GM19238 (cell line): ENCODE results near the gene ATP6V1F.

Experiments used
- DNase-seq: peaks from one replicate; pipeline ENCODE4 v3.0.0; 2011; ENCODE audit warnings: low spot score; ENCODE audit not compliant: insufficient read length

Gene ATP6V1F, protein sequence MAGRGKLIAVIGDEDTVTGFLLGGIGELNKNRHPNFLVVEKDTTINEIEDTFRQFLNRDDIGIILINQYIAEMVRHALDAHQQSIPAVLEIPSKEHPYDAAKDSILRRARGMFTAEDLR

DNA sequence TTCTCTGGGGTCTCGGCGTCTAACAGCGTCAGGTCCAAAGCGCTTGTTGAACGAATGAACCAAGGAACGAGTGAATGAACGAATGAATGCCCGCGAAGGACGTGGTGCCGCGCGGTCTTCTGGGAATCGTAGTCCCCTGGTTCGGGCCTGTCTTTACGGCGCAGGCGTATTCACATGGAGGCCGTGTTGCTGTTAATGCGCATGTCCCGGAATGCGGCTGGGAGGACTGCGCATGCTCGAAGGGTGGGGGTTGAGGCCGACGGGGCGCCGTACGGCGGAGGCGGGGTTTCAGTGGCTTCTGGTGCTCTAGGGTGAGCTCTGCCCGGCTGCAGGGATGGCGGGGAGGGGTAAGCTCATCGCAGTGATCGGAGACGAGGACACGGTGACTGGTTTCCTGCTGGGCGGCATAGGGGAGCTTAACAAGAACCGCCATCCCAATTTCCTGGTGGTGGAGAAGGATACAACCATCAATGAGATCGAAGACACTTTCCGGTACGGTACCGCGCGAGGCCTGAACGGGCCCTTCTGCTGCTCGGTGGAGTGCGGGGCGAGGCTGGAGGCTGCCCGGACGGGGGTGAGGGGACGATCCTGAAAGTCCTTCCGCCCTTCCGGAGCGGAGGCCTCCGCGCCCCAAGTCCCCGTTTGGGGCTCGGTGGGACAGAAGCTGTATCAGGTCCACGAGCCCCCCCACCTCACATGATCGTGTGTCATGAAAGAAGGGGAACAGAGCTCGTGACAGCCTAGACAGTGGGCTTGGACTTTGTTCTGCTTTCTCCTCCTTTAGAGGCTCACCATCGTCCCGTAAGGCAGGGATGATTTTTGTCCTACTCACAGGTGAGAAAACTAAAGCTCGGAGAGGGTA, at the start of gene ATP6V1F:
Gene ATP6V1F, plus strand, starts transcription at position 286 of the 862 bp plus-strand sequence. Its CDS starts 49 bp downstream, at position 335.
- DNase-seq = peak; percentile 99

DNA sequence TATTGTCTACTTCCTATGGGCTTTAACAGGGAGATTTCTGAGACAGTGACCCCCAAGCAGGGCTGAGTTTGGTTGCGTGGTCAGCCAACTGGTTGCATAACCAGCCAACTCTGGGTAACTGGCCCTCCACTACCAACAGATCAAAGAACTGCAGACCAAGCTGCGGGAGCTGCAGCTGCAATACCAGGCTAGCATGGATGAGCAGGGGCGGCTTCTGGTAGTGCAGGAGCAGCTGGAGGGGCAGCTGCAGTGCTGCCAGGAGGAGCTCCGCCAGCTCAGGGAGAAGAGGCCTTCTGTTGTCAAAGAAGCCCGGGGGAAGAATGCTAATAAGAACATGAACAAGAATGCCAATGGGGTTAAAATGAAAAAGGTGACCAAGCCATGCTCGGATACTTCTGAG, 48.2 kb upstream of the ATP6V1F start:
- no peak for DNase-seq

DNA sequence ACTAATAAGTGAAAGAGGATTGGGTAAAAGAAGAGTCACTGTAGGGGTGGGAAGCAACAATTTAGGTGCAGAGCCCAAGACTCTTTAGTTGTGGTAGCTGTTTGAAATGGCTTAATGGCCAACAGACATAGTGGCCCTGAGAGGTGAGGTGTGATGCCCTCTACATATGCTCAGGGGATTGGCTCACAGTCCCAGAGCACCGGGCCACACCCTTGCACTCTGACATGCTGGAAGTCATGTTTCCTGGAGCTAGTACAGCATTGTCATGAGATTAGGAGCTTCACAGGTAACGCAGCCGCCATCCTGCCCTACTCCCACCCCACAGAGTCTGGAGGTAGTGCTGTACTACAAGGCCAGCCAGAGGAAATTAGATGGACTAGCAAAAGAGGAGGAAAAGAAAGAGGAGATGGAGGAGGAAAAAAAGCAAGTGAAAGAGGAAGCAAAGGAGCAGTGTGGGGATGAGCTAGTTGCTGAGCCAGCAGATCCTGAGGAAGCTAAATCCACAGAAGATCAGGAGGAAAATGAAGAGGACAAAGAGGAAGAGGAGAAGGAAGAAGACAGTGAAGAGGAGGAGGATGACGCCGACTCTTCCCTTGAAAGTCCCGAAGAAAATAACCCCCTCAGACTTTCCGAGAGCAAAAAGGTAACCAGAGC, 47.2 kb upstream of the ATP6V1F start:
- no peak for DNase-seq

DNA sequence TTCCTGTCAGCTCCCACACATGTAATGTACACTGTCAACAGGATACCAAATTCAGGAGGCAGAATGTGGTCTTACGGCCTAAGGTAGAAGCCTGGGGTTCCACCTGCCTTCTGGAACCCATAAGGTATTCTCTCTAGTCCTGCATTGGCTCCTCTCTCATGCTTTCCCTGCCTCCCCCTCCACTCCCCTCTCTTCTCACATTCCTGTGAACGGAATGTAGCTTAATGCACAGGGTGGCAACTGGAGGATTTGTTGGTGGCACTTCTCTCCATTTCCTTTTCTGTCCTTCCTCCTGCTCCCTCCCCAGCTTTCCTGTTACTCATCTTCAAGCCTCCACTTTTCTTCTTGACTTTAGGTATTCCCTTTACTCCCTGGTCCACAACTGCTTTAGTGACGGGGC, 44.0 kb upstream of the ATP6V1F start:
- no peak for DNase-seq

DNA sequence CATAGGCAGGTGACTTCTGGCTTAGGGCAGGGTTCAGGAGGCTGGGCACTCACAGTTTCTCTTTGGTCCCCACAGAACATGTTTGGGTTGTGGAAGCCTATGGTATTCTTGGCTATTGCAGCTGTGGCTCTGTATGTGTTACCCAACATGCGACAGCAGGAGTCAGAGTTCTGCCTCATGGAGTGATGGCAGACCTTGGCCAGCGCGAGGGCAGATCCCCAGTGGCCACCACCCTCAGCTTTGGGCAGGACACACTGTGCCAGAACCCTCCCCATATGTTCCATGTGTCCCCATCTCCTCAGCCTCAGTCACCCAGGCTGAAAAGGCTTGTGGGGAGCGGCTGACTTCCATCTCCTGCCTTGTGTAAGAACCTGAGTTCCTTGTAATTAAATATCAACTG, 40.9 kb upstream of the ATP6V1F start:
- DNase-seq = no peak

DNA sequence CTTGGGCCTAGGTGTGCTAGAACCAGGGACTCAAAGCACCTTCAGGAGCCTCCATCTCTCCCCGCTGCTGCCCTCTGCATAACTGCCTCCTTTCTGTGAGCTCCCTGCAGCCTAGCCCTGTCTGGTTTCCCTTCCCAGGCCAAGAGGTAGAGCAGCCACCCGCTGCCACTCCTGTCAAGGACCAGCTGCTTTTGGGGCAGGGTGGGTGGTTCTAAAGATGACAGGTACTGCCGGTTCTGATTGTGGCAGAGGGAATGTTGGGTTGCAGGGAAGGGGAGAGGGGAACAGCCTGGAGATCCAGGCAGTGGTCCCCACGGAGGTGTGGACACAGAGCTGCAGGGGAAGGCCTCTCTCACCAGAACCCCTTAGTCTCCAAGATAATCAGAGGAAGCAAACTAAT, 36.1 kb upstream of the ATP6V1F start:
- no peak for DNase-seq

DNA sequence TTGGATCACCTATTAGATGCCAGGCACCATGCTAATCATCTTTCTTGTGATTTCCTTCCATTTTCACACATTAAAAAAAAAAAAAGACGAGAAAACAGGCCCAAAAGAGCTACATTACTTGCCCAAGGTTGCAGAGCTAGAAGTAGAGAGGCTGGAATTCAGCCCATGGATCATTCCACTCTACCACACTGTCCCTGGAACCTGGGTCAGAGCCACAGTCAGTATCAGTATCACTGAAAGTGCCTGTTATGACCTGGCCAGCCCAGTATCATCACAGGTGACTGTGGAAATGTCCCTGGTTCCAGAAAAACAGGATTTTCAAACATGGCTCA, 35.8 kb upstream of the ATP6V1F start:
- no peak for DNase-seq

DNA sequence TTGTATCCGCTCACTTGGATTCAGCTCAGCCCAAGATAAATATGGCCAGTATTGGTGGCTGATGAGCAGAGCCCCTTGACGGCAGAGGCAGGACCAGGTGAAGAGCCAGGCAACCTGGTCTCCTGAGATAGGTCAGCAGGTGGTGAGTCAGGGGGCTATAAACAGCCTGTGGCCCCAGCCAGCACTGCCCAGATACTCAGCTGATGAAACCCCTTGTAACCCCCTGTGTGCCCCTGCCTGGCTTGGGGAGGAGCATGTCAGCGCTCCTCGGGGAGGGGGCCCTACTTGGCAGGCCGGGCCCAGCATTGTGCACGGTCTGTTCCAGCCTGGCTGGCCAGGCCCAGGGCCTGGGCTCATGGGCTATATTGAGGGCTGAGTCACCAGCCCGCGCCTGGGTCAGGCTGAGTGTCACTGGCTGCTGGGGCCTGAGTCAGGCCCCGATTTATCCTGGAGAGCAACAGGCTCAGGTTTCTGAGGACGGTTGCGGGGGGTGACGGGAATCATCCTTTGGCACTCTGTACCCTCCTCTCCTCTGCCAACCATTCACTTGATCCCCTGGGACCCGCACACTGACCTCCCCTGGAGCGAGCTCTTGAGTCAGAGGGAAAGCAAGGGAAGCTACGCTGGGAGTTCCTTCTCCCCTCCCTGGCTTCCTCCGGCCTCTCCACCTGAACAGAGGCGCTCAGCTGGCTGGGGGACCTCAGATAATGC, 35.3 kb upstream of the ATP6V1F start:
- DNase-seq = no peak

DNA sequence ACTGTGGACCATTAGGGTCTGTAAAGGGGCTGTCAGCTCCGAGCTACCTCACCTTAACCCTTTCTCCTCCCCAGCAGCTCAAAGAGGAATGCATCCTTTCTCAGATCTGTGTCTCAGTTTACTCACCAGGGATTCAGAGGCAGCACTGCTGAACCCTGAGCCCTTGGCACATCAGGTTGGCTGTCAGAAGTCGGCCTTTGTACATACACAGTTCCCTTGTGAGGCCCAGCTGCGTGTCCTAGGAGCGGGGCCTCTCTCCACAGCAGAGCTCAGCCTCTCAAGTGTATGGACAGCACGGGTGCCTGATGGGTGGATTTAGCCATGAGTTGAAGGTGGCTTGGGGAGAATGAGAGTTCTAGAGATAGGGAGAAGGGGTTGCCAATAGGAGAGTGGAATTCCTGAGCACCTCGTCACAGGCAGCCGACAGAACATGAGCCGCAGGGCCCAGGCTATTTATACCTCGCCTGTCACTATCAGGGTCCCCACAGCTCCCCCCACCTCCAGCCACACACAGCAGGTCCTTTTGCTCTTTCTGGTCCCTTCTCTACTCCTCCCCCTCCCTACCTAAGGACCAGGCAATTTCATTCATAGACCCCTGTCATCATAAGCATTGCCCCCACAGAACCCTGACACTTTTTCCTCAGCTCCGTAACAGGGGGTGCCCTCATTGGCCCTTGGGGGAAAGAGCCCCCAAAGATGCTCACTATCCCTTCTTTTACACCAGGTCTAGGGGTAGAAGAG, 34.5 kb upstream of the ATP6V1F start:
- DNase-seq = no peak

DNA sequence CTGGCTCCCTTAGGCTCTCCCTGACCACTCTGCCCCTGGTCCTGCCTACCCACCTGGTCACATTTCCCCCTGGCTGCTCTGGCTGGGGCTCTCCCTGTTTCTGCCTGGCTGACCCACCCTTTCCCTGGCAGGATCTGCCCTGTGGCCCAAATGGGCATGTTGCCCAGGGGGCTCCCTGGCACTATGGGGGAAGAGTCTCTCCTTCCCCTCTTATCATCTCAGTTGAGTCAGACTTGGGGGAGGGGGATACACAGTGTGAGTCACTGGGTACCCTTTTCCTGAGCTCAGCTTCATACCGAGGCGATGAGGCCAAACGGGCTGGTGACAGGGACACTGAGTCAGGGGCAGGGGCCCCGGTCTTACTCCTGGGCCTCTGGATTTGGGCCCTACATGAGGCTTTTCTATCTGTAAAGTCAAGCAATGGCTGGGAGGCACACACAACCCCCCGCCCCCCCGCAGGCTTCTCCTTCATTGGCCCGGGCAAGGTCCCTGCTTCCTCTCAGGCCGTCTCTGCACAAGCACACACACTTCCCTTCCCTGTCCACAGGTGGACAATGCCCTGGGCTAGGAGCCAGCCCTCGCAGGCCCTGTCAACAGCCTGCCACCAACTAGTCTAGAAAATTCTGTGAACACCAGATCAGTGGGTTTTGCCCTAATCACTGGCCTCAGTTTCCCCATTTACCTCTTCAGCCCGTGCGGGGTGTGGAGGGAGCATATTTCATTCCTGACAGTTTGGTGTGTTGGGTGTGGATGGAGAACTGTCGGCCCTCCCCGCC, 33.1 kb upstream of the ATP6V1F start:
- DNase-seq = no peak

DNA sequence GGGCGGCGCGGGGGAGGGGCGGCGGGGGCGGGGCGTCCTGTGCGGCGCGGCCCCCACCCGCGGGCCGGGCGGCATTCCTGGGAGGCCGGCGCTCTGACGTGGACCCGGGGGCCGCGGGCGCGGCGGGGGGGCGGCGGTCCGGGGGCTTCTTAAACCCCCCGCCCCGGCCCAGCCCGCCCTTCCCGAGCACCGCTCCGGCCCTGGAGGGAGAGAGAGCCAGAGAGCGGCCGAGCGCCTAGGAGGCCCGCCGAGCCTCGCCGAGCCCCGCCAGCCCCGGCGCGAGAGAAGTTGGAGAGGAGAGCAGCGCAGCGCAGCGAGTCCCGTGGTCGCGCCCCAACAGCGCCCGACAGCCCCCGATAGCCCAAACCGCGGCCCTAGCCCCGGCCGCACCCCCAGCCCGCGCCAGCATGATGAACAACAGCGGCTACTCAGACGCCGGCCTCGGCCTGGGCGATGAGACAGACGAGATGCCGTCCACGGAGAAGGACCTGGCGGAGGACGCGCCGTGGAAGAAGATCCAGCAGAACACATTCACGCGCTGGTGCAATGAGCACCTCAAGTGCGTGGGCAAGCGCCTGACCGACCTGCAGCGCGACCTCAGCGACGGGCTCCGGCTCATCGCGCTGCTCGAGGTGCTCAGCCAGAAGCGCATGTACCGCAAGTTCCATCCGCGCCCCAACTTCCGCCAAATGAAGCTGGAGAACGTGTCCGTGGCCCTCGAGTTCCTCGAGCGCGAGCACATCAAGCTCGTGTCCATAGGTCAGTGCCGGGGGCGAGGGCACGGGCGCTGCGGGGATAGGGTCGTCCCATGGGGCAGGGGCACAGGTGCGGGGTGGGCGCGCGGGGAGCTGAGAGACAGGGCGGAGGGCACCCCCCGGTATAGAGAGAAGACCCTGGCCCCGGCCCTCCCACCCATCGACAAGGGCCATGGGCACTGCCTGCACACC, 32.2 kb upstream of the ATP6V1F start, which contains the start of gene FLNC:
Gene FLNC, plus strand, starts transcription at position 176 of the 947 bp plus-strand sequence. Its CDS starts 232 bp downstream, at position 408.
- DNase-seq = no peak

DNA sequence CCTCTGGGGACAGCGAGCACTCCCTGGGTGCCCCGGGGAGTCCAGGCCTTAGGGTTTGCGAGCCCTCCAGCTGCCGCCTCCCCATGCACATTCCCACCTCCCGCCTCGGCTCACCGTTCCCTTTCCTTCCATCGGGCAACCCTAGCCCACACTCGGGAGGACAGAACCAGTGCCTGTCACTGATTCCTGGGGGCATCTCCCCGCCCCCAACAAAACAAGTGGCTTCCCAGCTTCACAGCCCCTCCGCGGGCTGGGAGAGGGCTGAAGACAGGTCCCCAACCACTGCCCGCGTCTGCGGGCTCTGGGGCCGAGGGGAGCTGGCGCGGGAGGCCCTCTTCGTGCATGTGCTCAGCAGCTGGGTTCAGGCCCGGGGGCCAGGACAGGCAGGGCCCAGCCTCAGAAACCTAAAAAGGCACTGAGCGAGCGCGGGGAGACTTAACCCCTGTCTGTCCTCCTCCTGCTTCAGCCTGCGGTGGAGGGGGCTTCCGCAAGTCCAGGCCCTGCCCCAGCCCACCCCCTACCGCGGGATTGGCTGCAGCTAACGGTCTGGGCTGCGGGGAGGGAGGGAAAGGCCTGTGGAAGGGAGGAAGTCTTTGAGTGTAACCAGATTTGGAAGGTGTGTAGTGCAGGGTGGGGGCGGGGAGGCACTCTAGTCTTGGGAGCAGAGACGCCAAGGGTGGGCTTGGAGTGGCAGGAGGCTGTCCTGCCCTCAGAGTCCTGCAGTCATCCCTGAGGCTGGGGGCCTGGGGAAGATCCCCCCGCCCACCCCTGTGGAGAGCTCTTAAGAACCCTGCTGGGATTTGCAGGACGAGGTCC, 31.3 kb upstream of the ATP6V1F start:
- no peak for DNase-seq

DNA sequence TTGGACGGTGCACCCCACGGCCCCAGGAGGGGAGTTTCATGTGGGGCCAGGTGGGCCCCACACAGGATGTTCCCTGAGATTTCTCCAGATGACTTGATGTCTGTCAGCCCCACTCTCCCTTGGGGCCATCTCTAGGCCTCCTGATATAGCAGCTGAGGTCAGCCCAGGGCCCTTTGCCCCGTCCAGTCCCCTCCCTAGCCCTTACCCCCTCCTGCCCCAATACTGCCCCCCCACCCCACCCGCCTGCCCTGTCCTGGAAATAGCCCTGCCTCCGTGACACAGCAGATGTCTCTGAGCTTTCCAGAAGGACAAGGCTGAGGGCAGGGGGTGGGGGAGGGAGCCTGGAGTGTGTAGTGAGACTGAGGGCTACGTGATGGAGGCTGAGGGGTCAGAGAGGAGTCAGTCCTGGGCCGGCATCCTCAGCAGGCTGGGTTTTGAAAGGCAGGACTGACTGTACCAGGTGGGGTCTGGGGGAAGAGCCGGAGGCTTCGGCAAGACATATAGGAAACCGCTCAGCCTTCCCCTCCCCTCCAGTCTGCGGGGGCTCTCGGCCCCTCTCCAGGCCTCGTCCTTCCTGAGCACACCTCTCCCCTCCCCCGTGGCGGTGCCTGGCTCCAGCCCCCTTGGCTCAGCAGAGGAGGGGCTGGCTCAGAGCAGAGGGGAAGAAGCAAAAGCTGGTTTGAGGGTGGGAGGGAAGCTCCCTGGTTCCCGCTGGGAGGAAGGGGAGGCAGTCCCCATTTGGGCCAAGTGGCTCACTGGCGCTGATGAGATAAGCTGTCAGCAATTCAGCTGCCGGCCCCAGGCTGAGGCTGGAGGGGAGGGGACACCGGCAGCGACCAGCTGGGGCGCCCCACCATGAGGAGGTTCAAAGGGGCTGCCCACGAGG, 30.4 kb upstream of the ATP6V1F start:
- no peak for DNase-seq

DNA sequence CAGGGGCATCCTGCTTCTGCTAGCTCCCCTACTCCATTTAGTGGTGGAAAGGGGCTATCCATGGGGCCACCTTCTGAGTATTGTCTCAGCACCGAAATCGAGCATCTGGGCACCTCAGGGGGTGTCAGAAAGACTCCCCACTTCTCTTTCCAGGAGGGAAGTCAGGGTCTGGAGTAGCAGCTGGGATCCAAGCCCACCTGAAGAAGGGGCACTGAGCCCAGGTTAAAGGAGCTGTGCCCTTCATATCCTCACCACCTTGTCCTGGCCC, 29.8 kb upstream of the ATP6V1F start:
- DNase-seq = no peak

DNA sequence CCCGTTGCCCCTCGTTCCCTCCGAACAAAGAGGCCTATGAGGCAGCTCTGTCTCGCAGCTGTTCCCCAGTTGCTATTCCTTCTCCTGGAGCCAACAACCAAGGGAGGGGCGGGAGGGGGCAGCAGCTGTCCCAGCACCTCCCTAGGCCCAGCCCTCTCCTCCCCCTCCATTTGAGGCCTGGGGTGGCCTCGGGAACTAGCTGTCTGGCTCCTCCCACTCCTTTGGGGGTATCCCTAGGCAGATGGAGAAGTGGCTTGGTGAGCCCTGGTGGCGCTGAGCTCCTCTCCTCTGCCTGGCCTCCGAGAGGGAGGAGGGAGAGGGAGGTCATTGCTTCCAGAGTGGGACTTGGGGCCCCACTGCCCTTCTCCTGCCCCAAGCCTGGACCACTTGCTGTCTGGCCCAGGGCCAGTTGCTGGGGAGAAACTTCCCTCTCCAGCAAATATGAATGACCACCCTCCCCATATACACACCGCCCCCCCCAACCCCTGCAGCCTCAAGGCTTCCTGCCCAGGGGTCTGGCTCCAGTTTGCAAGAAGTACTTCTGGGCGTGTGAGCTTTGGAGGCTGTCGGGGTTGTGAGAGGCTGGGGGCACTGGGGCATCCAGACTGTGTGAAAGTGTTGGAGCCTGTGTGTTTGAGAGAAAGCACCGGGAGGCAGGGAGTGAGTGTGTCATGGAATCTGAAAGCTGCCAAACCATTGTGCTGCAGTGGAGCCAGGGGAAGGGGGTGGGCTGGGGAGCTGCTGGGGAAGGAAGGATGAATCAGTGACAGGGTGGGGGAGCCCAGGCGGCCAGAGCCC, 29.3 kb upstream of the ATP6V1F start:
- DNase-seq = no peak

DNA sequence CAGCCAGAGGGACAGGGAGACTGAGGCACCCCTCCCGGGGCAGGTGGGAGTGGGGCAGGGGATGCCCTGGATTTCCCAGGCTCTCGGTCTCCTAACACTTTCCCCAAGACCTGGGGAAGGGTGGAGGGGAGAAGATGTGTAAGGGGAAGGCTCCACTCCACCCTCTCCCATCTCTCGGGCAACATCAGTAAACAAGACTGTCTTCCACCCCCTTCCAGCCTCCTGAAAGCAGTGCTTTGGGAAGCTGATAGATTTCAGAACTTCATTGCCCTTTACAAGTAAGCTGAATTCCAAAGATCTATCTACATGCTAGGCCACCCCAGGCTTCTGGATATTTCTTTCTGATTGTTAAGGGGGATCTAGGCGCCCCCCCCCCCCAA, 28.7 kb upstream of the ATP6V1F start:
- no peak for DNase-seq

DNA sequence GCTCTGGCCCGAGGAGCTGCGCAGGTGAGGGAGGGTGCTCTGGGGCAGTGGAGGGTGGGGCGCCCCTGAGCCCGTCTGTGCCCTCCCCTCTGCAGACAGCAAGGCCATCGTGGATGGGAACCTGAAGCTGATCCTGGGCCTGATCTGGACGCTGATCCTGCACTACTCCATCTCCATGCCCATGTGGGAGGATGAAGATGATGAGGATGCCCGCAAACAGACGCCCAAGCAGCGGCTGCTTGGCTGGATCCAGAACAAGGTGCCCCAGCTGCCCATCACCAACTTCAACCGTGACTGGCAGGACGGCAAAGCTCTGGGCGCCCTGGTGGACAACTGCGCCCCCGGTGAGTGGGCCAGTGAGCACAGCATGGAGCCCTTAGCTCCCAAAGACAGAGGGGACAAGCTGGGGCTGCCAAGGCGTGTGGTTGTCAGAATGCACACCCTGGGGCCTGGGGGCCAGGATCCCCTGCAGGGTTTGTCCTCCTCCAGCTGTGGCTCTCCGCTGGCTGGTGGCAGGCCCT, 27.4 kb upstream of the ATP6V1F start:
- no peak for DNase-seq
